Measurements from ENCODE around the gene IGLON5. TPM values are rescaled to one million over a fixed set of nuclear protein-coding genes. Genes with fewer than 3 reads are reported as not detected.

IGLON5 gene
- total RNA-seq, 1 experiment from 2014 or later: 41.2 TPM

DNA sequence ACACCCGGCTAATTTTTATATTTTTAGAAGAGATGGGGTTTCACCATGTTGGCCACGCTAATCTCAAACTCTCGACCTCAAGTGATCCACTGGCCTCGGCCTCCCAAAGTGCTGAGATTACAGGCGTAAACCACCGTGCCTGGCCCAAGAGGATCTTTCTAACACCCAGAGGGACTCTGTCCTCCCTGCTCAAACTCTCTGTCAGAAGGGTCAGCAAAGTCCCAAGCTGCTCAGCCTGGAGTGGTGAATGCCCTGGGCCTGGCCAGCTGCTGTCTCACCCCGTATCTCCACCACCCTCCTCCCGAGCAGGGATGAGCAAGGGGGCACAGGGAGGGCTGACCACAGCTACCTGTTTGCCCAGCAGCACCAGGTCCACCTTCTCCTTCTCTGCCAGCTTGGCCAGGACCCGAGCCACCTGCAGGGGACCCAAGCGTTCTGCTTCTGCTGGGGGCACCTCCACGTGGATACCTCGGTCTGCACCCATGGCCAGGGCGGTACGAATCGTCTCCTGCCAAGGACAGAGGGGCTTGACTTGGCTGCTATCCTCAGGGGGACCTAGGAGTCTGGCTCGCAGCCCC lies 41.4 kb downstream of the IGLON5 start:
- ATAC-seq (no peak), DNase-seq (ENCODE audit: low spot score) (no peak)
- no peaks in the 10 kb centered on the region for H3K9me3 Mint-ChIP-seq
- ChIA-PET POLR2A (interaction anchor here (0.6 kb wide), 1 partner anchor 81 kb away, joined by 6 read pairs; no protein-coding TSS in a partner anchor), CTCF (no interaction called here)
- no peak for TF ChIP-seq GRHL2 (CRISPR knock-in tag; IDR thresholded peaks at IDR 0.05; ENCODE audit: insufficient replicate concordance, severe bottlenecking)
- no peak for TF ChIP-seq ZSCAN18 (CRISPR knock-in tag; IDR thresholded peaks at IDR 0.05)
- TF ChIP-seq, protein P1, sequence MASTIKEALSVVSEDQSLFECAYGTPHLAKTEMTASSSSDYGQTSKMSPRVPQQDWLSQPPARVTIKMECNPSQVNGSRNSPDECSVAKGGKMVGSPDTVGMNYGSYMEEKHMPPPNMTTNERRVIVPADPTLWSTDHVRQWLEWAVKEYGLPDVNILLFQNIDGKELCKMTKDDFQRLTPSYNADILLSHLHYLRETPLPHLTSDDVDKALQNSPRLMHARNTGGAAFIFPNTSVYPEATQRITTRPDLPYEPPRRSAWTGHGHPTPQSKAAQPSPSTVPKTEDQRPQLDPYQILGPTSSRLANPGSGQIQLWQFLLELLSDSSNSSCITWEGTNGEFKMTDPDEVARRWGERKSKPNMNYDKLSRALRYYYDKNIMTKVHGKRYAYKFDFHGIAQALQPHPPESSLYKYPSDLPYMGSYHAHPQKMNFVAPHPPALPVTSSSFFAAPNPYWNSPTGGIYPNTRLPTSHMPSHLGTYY (CRISPR knock-in tag; IDR thresholded peaks at IDR 0.05): no peak
- TF ChIP-seq, protein P2, sequence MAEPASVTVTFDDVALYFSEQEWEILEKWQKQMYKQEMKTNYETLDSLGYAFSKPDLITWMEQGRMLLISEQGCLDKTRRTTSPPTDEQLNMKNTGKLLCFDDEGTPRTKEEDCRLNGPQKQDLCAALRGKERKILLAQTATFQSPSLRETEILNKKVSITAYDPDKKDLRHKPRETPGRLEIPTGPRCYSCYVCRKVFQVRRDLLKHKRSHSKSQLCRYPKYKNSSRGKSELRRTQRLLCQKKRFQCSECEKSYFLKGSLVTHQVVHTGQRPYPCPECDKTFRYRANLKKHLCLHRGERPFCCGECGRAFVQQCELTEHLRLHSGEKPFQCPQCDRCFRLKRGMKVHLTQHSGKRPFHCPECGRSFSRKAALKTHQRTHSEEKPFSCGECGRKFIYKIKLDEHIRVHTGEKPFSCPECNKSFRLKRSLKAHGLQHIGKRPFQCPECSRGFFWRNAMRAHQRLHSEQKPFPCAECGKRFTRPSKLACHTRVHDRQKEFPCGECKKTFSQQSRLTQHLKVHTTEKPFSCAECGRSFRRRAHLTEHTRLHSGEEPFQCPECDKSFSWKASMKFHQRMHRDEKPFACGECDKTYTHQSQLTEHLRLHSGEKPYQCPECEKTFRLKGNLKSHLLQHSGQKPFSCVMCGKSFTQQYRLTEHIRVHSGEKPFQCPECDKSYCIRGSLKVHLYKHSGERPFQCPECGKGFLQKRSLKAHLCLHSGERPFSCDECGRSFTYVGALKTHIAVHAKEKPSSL (CRISPR knock-in tag; conservative IDR thresholded peaks at IDR 0.05): no peak
- no peak for TF ChIP-seq SOX15 (CRISPR knock-in tag; IDR thresholded peaks at IDR 0.05)
- TF ChIP-seq CREB1 (CRISPR knock-in tag; IDR thresholded peaks at IDR 0.05): no peak
- no peak for TF ChIP-seq ZNF671 (CRISPR knock-in tag; IDR thresholded peaks at IDR 0.05)
- TF ChIP-seq NR1H2 (CRISPR knock-in tag; IDR thresholded peaks at IDR 0.05): no peak
- no peak for TF ChIP-seq USF2 (CRISPR knock-in tag; IDR thresholded peaks at IDR 0.05)
- no peak for TF ChIP-seq ZNF121 (CRISPR knock-in tag; IDR thresholded peaks at IDR 0.05)
- no peak for TF ChIP-seq ZBTB43 (CRISPR knock-in tag; IDR thresholded peaks at IDR 0.05)
- no peak for TF ChIP-seq ESRRA (CRISPR knock-in tag; IDR thresholded peaks at IDR 0.05; ENCODE audit: borderline replicate concordance)
- no peak for TF ChIP-seq HMGXB4 (CRISPR knock-in tag; IDR thresholded peaks at IDR 0.05)
- TF ChIP-seq, protein P3, sequence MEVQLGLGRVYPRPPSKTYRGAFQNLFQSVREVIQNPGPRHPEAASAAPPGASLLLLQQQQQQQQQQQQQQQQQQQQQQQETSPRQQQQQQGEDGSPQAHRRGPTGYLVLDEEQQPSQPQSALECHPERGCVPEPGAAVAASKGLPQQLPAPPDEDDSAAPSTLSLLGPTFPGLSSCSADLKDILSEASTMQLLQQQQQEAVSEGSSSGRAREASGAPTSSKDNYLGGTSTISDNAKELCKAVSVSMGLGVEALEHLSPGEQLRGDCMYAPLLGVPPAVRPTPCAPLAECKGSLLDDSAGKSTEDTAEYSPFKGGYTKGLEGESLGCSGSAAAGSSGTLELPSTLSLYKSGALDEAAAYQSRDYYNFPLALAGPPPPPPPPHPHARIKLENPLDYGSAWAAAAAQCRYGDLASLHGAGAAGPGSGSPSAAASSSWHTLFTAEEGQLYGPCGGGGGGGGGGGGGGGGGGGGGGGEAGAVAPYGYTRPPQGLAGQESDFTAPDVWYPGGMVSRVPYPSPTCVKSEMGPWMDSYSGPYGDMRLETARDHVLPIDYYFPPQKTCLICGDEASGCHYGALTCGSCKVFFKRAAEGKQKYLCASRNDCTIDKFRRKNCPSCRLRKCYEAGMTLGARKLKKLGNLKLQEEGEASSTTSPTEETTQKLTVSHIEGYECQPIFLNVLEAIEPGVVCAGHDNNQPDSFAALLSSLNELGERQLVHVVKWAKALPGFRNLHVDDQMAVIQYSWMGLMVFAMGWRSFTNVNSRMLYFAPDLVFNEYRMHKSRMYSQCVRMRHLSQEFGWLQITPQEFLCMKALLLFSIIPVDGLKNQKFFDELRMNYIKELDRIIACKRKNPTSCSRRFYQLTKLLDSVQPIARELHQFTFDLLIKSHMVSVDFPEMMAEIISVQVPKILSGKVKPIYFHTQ (CRISPR knock-in tag; IDR thresholded peaks at IDR 0.05): no peak
- TF ChIP-seq, protein P4, sequence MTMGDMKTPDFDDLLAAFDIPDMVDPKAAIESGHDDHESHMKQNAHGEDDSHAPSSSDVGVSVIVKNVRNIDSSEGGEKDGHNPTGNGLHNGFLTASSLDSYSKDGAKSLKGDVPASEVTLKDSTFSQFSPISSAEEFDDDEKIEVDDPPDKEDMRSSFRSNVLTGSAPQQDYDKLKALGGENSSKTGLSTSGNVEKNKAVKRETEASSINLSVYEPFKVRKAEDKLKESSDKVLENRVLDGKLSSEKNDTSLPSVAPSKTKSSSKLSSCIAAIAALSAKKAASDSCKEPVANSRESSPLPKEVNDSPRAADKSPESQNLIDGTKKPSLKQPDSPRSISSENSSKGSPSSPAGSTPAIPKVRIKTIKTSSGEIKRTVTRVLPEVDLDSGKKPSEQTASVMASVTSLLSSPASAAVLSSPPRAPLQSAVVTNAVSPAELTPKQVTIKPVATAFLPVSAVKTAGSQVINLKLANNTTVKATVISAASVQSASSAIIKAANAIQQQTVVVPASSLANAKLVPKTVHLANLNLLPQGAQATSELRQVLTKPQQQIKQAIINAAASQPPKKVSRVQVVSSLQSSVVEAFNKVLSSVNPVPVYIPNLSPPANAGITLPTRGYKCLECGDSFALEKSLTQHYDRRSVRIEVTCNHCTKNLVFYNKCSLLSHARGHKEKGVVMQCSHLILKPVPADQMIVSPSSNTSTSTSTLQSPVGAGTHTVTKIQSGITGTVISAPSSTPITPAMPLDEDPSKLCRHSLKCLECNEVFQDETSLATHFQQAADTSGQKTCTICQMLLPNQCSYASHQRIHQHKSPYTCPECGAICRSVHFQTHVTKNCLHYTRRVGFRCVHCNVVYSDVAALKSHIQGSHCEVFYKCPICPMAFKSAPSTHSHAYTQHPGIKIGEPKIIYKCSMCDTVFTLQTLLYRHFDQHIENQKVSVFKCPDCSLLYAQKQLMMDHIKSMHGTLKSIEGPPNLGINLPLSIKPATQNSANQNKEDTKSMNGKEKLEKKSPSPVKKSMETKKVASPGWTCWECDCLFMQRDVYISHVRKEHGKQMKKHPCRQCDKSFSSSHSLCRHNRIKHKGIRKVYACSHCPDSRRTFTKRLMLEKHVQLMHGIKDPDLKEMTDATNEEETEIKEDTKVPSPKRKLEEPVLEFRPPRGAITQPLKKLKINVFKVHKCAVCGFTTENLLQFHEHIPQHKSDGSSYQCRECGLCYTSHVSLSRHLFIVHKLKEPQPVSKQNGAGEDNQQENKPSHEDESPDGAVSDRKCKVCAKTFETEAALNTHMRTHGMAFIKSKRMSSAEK (CRISPR knock-in tag; IDR thresholded peaks at IDR 0.05; ENCODE audit: borderline replicate concordance): no peak
- TF ChIP-seq FOXP1 (CRISPR knock-in tag; IDR thresholded peaks at IDR 0.05; ENCODE audit: borderline replicate concordance): no peak
- no peak for TF ChIP-seq CDX4 (CRISPR knock-in tag; IDR thresholded peaks at IDR 0.05; ENCODE audit: borderline replicate concordance)
- no peak for TF ChIP-seq ZNF232 (CRISPR knock-in tag; IDR thresholded peaks at IDR 0.05)
- TF ChIP-seq, protein P5, sequence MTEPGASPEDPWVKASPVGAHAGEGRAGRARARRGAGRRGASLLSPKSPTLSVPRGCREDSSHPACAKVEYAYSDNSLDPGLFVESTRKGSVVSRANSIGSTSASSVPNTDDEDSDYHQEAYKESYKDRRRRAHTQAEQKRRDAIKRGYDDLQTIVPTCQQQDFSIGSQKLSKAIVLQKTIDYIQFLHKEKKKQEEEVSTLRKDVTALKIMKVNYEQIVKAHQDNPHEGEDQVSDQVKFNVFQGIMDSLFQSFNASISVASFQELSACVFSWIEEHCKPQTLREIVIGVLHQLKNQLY (CRISPR knock-in tag; IDR thresholded peaks at IDR 0.05): no peak
- peaks cover 5% of the 10 kb centered on the region; the same call in 1 of the 2 replicates for H3K36me3 Mint-ChIP-seq
- peaks cover 15% of the 10 kb centered on the region for H3K4me1 Mint-ChIP-seq
- no peak overlapping the region for H3K4me3 Mint-ChIP-seq
- H3K27me3 Mint-ChIP-seq (ENCODE audit: low read depth): no peaks in the 10 kb centered on the region
- H3K27ac Mint-ChIP-seq: no peak overlapping the region

Data from WTC11 (cell line).